ENCODE results near the gene GPR158. TPM values are rescaled to one million over a fixed set of nuclear protein-coding genes. Genes with fewer than 3 reads are reported as not detected.

The GPR158 gene
- total RNA-seq, 2 donors from 2014 or later = 0.09 to 0.29 TPM

- TF ChIP-seq CTCF (conservative IDR thresholded peaks at IDR 0.05) = no peak
- no peak overlapping the region for H3K4me3 Mint-ChIP-seq
Observed at GRCh38 chr10:25614652-25615051, 439.9 kb downstream of the GPR158 start.

GRCh38 chr10:25615926-25616325 lies 441.1 kb downstream of the GPR158 start:
- Mint-ChIP-seq H3K9me3 (no peaks in the 10 kb centered on the region), H3K36me3 (ENCODE audit: low read depth) (no peaks in the 10 kb centered on the region), H3K27me3 (ENCODE audit: insufficient read depth) (no peaks in the 10 kb centered on the region), H3K4me1 (no peaks in the 10 kb centered on the region), H3K4me3 (no peak overlapping the region), H3K27ac (no peak overlapping the region)
- no peak for DNase-seq
- 95 to 96% methylated on average over 3 to 5 of the region's 5 CpGs for WGBS, 2 experiments (ENCODE audit: insufficient coverage in 1 of 2, insufficient read length in 1 of 2)
- no peak overlapping the region for H3K4me3 ChIP-seq (ENCODE audit: low read length)
- H3K27me3 ChIP-seq (ENCODE audit: control insufficient read depth, insufficient read depth, low read length, poor library complexity, severe bottlenecking) = no peaks in the 10 kb centered on the region
- no peak overlapping the region for H3K27ac ChIP-seq (ENCODE audit: low read depth, low read length)
- no peak overlapping the region for H3K9ac ChIP-seq (ENCODE audit: extremely low read depth, low read length, poor library complexity, severe bottlenecking)
- no peak for TF ChIP-seq CTCF (conservative IDR thresholded peaks at IDR 0.05)
- no peaks in the 10 kb centered on the region for H3K4me1 ChIP-seq (ENCODE audit: control insufficient read depth, insufficient read depth, low read length)
- no peaks in the 10 kb centered on the region for H3K9me3 ChIP-seq (ENCODE audit: control insufficient read depth, low read length)
- no peaks in the 10 kb centered on the region for H3K36me3 ChIP-seq (ENCODE audit: control insufficient read depth, insufficient read depth, low read length)

More at GRCh38 chr10:25614652-25615051, 439.9 kb downstream of the GPR158 start:
- Histone ChIP-seq H3K27me3 (ENCODE audit: control insufficient read depth, insufficient read depth, low read length, poor library complexity, severe bottlenecking) (no peaks in the 10 kb centered on the region), H3K4me1 (ENCODE audit: control insufficient read depth, insufficient read depth, low read length) (no peaks in the 10 kb centered on the region), H3K9ac (ENCODE audit: extremely low read depth, low read length, poor library complexity, severe bottlenecking) (no peak overlapping the region), H3K4me3 (ENCODE audit: low read length) (no peak overlapping the region), H3K9me3 (ENCODE audit: control insufficient read depth, low read length) (peaks cover 5% of the 10 kb centered on the region), H3K36me3 (ENCODE audit: control insufficient read depth, insufficient read depth, low read length) (no peaks in the 10 kb centered on the region), H3K27ac (ENCODE audit: low read depth, low read length) (no peak overlapping the region)
- Mint-ChIP-seq H3K36me3 (ENCODE audit: low read depth) (no peaks in the 10 kb centered on the region), H3K27me3 (ENCODE audit: insufficient read depth) (no peaks in the 10 kb centered on the region), H3K27ac (no peak overlapping the region), H3K9me3 (no peaks in the 10 kb centered on the region), H3K4me1 (no peaks in the 10 kb centered on the region)
- 87 to 100% methylated on average over 2 of the region's 2 CpGs for WGBS, 2 experiments (ENCODE audit: insufficient coverage in 1 of 2, insufficient read length in 1 of 2)
- DNase-seq = no peak

GRCh38 chr10:25616903-25617592 lies 442.2 kb downstream of the GPR158 start:
- Histone ChIP-seq H3K9me3 (ENCODE audit: control insufficient read depth, low read length) (no peaks in the 10 kb centered on the region), H3K27me3 (ENCODE audit: control insufficient read depth, insufficient read depth, low read length, poor library complexity, severe bottlenecking) (no peaks in the 10 kb centered on the region), H3K9ac (ENCODE audit: extremely low read depth, low read length, poor library complexity, severe bottlenecking) (no peak overlapping the region), H3K4me1 (ENCODE audit: control insufficient read depth, insufficient read depth, low read length) (no peaks in the 10 kb centered on the region), H3K27ac (ENCODE audit: low read depth, low read length) (no peak overlapping the region), H3K4me3 (ENCODE audit: low read length) (no peak overlapping the region), H3K36me3 (ENCODE audit: control insufficient read depth, insufficient read depth, low read length) (no peaks in the 10 kb centered on the region)
- Mint-ChIP-seq H3K4me1 (no peaks in the 10 kb centered on the region), H3K27me3 (ENCODE audit: insufficient read depth) (no peaks in the 10 kb centered on the region), H3K36me3 (ENCODE audit: low read depth) (no peaks in the 10 kb centered on the region), H3K27ac (no peak overlapping the region), H3K4me3 (no peak overlapping the region), H3K9me3 (no peaks in the 10 kb centered on the region)
- WGBS, 2 experiments (ENCODE audit: insufficient coverage in 1 of 2, insufficient read length in 1 of 2) = 100% methylated on average over 1 of the region's 1 CpG; no CpG with 5 or more reads in 1 of the 2 experiments
- DNase-seq = no peak
- no peak for TF ChIP-seq CTCF (conservative IDR thresholded peaks at IDR 0.05)
